Stimulated activated CD8-positive, alpha-beta memory T cell treated with anti-CD3 and anti-CD28 coated beads, Interleukin-4, amount 100 ng/mL, for 48 hours (primary cell): ENCODE data around the gene TBC1D7.

Experiments
- DNase-seq: peaks from one replicate; pipeline ENCODE4 v3.0.0-alpha.2; 2020

Gene TBC1D7

GRCh38 chr6:13289789-13290318 lies 38.5 kb downstream of the TBC1D7 start:
- no peak for DNase-seq

DNA sequence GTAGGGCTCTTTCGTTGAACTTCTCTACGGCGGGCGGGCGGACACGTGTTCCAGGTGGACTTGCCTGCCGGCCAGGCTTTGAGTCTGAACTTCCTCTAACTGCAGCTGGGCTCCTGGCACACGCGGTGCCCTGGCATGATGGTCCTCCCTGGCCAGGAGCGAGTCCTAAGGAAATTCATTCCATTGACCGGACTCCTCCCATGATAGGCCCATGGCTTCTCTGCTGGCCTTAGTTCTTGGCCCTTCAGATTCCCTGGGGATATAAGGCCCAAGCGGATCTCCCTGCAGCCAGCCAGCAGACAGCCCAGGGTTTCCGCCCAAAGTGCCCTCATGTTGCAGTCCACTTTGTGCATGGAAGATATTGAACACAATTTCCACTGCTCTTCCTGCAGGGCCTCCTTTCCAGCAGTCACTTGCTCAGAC lies 39.4 kb downstream of the TBC1D7 start:
- DNase-seq, result no peak

GRCh38 chr6:13288481-13288880 lies 39.9 kb downstream of the TBC1D7 start:
- no peak for DNase-seq

DNA sequence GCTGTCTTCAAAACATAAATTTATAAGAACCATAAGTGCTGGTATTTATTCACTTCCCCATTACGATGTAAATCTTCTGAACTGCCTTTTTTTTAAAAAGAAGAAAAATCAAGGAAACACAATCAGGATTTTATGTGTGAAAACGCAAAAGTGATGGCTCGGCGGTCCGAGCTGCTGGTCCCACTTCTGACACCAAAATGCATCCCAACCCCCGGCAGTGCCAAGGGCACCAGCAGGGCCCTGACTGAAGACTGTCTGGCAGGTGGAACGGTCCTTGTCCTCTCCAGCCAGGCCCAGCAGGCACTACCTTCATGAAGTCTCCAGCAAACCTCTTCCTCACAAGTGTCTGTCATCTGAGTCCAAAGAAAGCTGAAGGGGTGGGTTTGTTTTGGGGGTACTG lies 41.2 kb downstream of the TBC1D7 start:
- DNase-seq, result no peak

- DNase-seq, result no peak
Observed at GRCh38 chr6:13286181-13286580, 42.2 kb downstream of the TBC1D7 start.

DNA sequence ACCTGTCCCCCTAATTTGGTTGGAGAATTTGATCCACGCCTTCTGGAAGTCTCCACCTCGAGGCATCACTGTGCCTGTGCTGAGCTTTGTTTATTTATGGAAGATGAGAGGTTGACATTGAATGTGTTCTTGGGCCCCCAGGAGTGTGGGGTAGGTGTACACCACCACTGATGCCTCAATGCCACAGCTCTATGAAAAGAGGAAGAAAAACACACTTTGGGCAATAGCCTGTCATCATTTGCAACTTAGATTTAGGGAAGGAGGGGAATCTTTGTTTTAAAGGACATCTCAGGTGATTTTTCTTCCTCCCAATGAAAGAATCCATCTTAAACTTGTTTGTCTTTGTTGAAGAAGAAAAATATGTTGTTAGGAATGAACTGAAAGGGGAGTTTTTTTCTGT lies 42.6 kb downstream of the TBC1D7 start:
- no peak for DNase-seq

DNA sequence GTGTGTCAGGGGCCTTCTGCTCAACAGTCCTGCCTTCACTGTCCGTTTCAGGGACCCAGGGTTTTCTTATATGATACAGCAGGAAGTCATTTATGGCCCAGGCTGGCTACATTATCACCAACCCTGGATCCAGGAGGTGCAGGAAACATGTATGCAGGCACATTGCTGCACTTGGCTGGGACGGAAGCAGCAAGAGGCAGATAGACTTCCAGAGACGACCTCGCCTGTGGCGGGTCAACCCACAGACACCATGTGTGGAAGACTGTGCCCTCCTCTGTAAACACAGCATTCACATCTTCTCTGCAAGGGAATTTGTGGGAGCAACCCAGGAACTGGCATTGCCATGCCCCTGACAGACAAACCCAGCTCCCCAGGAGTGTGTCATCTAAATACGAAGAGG lies 43.7 kb downstream of the TBC1D7 start:
- DNase-seq, result no peak

GRCh38 chr6:13283331-13283730 lies 45.0 kb downstream of the TBC1D7 start:
- DNase-seq, result no peak

GRCh38 chr6:13282393-13283069 lies 45.8 kb downstream of the TBC1D7 start:
- no peak for DNase-seq

DNA sequence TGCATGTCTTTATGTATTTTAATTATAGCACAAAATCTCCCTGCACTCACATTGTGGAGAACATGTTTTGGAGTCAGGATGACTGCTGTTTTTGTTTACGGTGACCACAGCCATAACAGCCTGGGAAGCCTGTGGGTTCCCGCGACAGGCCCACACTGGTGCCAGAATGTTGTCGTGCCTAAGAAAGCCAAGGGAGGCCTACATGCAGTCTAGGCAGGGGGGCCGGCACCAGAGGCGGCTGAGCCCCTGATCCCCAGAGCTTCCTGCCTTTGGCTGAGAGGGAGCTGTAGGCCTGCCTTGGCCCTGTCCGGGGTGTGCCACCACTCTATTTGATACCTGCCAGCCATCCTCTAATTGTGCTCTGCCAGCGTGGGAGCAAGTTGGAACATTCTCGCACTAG lies 46.7 kb downstream of the TBC1D7 start:
- no peak for DNase-seq

GRCh38 chr6:13280254-13280653 lies 48.1 kb downstream of the TBC1D7 start:
- no peak for DNase-seq

DNA sequence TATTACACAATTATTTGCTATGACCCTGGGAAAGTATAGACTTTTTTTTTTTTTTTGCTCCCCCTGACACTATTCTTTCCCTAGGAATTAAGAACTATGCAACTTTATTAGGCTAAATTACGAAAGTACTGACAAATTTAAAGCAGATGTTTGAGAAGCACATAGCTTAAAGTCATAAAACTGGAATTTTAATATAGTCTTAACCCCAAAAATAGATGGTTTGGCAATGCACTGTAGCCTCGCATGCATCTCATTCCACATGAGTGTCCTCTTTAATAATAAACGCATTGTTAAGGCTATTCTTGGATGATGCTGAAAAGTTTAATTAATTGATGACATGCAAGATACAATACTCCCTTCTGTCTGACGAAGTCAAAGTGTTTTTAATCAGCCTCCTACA lies 49.3 kb downstream of the TBC1D7 start:
- no peak for DNase-seq

DNA sequence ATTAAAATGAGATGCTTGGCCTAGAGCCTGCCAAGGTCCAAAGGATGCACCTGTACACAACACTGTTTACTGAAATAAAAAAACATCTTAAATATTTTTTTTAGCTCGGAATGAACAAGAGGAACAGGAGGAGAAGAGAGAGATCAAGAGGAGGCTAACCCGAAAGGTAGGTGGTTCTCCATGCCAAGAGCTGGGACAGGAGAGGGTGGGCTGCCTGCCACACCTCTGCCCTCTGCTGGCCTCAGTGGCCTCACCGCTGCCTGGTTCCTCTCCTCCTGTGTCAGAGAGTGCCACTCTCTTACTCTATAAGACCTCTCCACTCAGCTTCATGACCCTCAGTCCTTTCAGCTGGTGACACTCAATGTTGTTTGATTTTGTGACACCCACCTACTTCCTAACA lies 50.2 kb downstream of the TBC1D7 start:
- DNase-seq, result peak; percentile 40

GRCh38 chr6:13277231-13277630 lies 51.1 kb downstream of the TBC1D7 start:
- DNase-seq, result no peak

DNA sequence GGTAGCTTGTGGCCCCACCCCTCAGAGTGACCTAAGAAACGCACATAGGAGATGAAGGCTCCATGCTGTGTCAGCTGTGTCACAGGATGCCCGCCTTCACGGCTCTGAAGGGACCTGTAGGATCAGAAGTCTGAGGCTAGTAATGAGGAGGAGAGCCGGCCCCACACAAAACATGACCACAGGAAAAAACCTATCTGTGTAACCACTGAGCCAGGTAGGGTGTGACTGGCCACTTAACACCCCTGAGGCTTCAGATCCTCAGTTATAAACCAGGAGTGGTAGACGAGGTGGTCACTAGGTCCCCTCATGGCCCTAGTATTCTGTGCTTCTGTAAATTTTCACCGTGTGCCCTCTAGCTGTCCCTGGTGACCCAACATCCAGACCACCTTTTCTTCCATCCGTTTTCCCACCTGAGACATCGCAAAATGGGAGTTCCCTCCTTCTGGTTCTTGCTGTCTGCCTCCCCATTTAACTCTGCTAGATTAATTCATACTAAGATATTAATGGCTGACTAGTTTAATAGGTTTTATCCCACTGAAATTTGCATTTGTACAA lies 52.8 kb downstream of the TBC1D7 start:
- no peak for DNase-seq

GRCh38 chr6:13274707-13275434 lies 53.5 kb downstream of the TBC1D7 start:
- no peak for DNase-seq

DNA sequence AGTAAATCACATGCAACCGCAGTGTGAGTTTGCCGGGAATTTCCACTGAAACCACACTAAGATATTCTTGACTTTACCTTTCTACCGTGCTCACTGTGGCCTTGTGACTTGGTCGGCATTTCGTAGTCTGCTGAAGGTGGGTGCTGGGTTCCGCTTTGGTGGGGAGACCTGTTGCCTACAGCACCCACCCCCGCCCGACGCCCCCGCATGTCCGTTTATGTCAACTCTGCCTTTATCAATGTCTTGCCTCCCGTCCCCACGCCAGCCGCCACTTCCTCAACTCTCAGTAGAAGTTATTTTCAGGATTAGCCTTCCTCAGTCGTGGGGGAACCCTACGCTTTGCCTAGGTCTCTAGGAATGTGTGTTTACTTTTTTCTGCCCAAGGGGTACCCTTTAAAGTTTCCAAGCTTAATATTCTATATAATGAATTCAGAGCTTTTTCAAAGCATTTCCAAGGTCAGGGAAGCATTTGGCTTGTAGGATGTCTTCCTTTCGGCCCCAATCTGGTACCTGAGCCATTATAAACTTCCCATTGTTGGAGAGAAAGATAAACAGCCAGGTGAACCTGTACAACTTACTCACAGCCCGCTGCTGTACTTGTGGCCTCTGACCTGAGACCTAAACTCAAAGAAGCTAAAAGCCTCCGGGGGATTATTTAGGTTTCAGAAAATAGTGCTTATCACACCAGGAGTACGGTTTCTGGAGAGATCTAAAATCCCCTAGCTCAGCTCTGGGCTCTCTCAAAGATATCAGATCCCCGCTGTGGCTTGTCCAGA lies 54.2 kb downstream of the TBC1D7 start:
- DNase-seq, result peak; percentile 74

- no peak for DNase-seq
Observed at GRCh38 chr6:13273202-13273930, 55.0 kb downstream of the TBC1D7 start.

- DNase-seq, result no peak
Observed at GRCh38 chr6:13272131-13273046, 55.9 kb downstream of the TBC1D7 start.

- DNase-seq, result no peak
Observed at GRCh38 chr6:13268913-13269518, 59.3 kb downstream of the TBC1D7 start.

- no peak for DNase-seq
Observed at GRCh38 chr6:13267142-13267651, 61.1 kb downstream of the TBC1D7 start.
